ENCODE data around the gene ALG11.

The ALG11 gene, protein sequence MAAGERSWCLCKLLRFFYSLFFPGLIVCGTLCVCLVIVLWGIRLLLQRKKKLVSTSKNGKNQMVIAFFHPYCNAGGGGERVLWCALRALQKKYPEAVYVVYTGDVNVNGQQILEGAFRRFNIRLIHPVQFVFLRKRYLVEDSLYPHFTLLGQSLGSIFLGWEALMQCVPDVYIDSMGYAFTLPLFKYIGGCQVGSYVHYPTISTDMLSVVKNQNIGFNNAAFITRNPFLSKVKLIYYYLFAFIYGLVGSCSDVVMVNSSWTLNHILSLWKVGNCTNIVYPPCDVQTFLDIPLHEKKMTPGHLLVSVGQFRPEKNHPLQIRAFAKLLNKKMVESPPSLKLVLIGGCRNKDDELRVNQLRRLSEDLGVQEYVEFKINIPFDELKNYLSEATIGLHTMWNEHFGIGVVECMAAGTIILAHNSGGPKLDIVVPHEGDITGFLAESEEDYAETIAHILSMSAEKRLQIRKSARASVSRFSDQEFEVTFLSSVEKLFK

DNA sequence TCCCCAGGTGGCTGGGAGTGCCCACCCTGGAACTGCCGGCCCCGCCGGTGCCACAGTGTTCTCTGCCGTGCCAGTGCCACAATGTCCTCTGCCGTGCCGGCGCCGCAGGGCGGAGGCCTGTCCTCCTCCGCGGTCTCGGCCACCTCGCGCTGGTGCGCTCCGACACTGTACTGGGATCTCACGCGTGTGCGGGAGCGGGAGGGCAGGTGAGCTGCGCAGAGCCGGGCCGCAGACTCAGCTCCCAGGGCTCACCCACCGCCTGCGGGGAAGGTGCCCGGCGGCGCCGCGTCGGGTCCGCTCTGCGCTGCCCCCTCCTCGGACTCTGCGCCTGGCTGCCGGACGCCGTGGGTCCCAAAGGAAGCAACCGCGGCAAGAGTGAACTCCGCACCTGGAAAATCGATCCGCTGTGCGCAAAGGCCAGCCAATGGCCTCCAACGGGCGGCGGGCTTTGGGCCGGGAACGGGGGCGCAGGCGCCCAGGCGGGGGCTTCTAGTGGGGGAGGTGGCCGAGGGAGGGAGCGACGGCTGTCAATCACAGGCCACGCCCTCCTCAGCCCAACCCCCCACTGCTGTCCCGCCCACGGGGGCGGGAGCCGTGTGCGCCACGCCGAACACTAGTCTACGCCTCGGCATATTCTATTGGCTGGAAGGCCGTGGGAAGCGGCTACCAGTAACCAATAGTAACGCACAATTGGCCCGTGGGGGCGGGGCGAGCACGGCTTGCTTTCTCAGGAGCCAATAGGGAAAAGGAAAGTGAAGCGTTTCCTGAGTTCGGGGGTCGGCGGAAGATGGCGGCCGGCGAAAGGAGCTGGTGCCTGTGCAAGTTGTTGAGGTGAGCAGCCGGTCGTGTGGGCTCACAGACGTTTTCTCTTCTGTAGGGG is at the start of gene ALG11:
TSS of gene ALG11 (plus strand) at position 767 of the 880 bp plus-strand sequence. CDS start at position 788, 21 bp downstream.
- H3K27me3 ChIP-seq (ENCODE audit: insufficient read depth, insufficient read length): peaks cover 13% of the 10 kb centered on the region
- H3K4me1 ChIP-seq (ENCODE audit: insufficient read depth, insufficient read length): no peaks in the 10 kb centered on the region
- peak within 1 kb of the TSS; percentile 77 for H3K9ac ChIP-seq (ENCODE audit: insufficient read length, low read depth)
- TF ChIP-seq SUZ12 (IDR thresholded peaks at IDR 0.05; ENCODE audit: extremely low read depth, insufficient read depth, insufficient read length): no peak
- TF ChIP-seq YY1 (IDR thresholded peaks at IDR 0.05; ENCODE audit: insufficient read depth, insufficient read length): peak; percentile 47
- no peak for TF ChIP-seq ZNF274 (IDR thresholded peaks at IDR 0.05; ENCODE audit: low read depth, low read length)
- H3K4me3 ChIP-seq (ENCODE audit: insufficient read length, low read depth): peak within 1 kb of the TSS; percentile 64
- no peaks in the 10 kb centered on the region for H3K9me3 ChIP-seq (ENCODE audit: insufficient read depth, low read length)
- H3K36me3 ChIP-seq (ENCODE audit: insufficient read depth, insufficient read length, low read length): no peaks in the 10 kb centered on the region
- DNase-seq (ENCODE audit: low read depth, low spot score): peak; percentile 92

DNA sequence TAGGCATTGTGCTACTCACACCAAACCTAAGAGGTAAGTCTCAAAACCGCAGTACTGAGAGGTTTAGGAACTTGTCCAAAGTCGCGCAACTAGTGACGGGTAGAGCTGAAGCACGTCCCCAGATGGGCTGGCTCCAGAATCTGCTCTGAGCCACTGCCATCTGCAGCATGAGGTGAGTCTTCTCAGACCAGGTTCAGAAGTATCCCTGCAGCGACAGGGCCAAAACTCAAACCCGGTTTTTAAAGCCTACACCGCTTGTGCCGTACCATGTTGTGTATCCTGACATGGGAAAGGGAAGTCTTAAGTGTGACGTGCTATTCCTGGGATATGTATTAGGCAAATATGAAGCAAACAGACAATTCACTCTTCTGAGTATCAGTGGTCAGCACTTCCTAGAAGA is 46.0 kb upstream of the ALG11 start:
- H3K4me3 ChIP-seq (ENCODE audit: insufficient read length, low read depth): no peak overlapping the region
- TF ChIP-seq SUZ12 (IDR thresholded peaks at IDR 0.05; ENCODE audit: extremely low read depth, insufficient read depth, insufficient read length) (no peak), ZNF274 (IDR thresholded peaks at IDR 0.05; ENCODE audit: low read depth, low read length) (no peak), YY1 (IDR thresholded peaks at IDR 0.05; ENCODE audit: insufficient read depth, insufficient read length) (no peak)
- DNase-seq (ENCODE audit: low read depth, low spot score): no peak
- H3K27me3 ChIP-seq (ENCODE audit: insufficient read depth, insufficient read length): no peaks in the 10 kb centered on the region
- H3K9ac ChIP-seq (ENCODE audit: insufficient read length, low read depth): no peak overlapping the region
- no peaks in the 10 kb centered on the region for H3K9me3 ChIP-seq (ENCODE audit: insufficient read depth, low read length)
- no peaks in the 10 kb centered on the region for H3K4me1 ChIP-seq (ENCODE audit: insufficient read depth, insufficient read length)
- H3K36me3 ChIP-seq (ENCODE audit: insufficient read depth, insufficient read length, low read length): peaks cover 3% of the 10 kb centered on the region

DNA sequence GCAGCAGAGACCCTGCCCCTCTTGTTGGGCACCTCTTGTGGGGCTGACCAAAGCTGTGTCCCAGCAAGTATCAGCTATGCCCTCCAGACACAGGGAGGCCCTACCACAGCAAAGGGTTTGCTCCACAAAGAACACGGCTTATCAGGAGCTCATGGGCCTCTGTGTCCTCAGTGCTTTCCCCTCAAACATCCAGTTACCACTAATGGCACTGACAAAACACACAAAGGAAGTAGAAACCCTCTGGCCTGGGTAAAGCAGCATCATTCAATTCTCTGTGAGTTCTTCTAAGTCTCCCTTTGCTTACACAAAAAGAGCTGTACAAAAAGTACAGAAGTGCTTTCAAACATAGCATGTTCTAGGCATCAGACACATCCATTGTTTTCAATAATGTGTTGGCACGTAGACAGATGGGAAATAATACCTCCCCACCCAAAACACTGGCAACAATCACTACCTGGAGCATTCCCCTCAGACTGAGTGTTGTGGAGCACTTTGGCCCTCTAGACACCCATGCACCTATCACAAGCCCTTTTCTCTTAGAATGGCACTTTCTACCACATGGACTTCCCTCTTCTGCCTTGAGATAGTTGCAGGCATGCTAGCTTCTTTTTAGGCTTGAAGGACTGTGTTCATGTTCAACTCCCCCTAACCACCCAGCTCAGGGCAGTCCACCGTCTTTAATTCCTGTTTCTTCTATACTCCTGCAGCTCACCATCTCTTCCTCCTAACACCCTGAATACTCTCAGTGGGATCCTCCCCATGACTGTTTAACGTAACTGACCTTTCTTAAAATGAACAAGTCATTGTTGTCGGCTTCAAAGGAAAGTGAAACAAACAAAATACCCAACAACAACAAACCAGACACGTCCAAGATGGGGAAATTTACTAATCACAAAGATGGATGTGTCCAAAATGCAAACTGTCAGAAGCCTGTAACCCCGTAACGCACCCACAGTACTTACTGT is 44.4 kb upstream of the ALG11 start:
- Histone ChIP-seq H3K4me3 (ENCODE audit: insufficient read length, low read depth) (no peak overlapping the region), H3K4me1 (ENCODE audit: insufficient read depth, insufficient read length) (no peaks in the 10 kb centered on the region), H3K9ac (ENCODE audit: insufficient read length, low read depth) (no peak overlapping the region), H3K27me3 (ENCODE audit: insufficient read depth, insufficient read length) (no peaks in the 10 kb centered on the region), H3K36me3 (ENCODE audit: insufficient read depth, insufficient read length, low read length) (peaks cover 3% of the 10 kb centered on the region), H3K9me3 (ENCODE audit: insufficient read depth, low read length) (no peaks in the 10 kb centered on the region)
- DNase-seq (ENCODE audit: low read depth, low spot score): no peak
- TF ChIP-seq SUZ12 (IDR thresholded peaks at IDR 0.05; ENCODE audit: extremely low read depth, insufficient read depth, insufficient read length): no peak
- TF ChIP-seq YY1 (IDR thresholded peaks at IDR 0.05; ENCODE audit: insufficient read depth, insufficient read length): no peak
- no peak for TF ChIP-seq ZNF274 (IDR thresholded peaks at IDR 0.05; ENCODE audit: low read depth, low read length)

DNA sequence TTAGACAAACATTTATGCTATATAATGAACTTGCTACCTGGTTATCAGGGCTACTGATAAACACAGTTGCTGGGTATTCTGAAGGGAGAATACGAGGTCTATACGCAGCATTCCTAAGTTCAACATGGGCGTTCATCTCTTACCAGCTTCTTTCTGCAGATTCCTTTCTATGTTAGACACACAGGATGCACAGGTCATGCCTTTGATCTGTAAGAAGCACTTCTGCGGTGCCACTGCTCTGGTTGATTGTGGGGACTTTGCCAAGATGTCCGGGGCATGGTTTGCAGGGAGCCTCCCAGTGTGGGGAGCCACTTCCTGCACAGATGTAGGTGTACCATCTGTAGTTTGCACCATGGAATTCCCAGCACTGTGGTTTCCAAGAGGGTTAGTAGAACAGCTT is 41.8 kb upstream of the ALG11 start:
- no peaks in the 10 kb centered on the region for H3K4me1 ChIP-seq (ENCODE audit: insufficient read depth, insufficient read length)
- no peak overlapping the region for H3K9ac ChIP-seq (ENCODE audit: insufficient read length, low read depth)
- H3K36me3 ChIP-seq (ENCODE audit: insufficient read depth, insufficient read length, low read length): peaks cover 3% of the 10 kb centered on the region
- H3K27me3 ChIP-seq (ENCODE audit: insufficient read depth, insufficient read length): no peaks in the 10 kb centered on the region
- H3K9me3 ChIP-seq (ENCODE audit: insufficient read depth, low read length): no peaks in the 10 kb centered on the region
- no peak overlapping the region for H3K4me3 ChIP-seq (ENCODE audit: insufficient read length, low read depth)
- no peak for DNase-seq (ENCODE audit: low read depth, low spot score)
- no peak for TF ChIP-seq ZNF274 (IDR thresholded peaks at IDR 0.05; ENCODE audit: low read depth, low read length)
- no peak for TF ChIP-seq YY1 (IDR thresholded peaks at IDR 0.05; ENCODE audit: insufficient read depth, insufficient read length)

DNA sequence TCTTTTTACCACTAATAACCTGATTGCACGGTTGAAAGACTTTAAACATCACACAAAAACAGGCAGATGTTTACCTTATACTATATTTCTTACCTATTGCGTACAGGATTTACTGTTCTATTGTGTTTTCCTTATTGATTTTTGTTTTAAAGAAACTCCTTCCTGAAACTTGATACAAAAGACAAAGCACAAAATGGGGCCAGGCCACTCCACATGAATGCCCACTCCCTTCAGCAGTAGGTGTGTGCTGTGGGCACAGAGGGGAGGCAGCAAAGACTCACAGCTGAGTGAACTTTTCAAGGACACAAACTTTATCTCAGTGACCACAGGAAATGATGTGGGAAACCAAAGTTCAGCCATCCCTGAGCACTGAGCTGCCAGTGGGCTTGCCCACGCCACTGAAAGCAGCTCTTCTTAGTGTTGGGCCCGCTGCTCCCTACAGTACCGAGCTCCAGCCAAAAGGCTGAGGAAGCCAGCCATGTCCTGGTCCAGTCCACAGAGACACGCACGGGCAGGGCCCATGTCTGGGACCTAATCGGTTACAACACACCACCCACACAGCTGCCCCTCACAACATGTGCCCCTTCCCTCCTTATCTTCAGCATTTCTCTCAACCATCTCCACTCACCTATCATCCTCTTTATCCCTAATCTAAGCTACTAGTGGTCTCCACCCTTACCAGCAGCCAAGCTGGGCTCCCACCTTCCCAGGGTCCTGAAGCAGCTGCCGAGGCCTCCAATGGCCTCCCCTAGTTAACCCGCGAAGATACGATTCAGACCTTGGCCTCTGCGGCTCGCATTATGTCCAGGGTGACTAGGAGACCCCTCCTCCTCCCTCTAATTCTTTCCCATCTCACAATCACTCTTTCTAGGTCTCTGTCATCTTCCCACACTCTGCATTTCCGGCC is 40.4 kb upstream of the ALG11 start:
- Histone ChIP-seq H3K4me3 (ENCODE audit: insufficient read length, low read depth) (no peak overlapping the region), H3K9ac (ENCODE audit: insufficient read length, low read depth) (no peak overlapping the region), H3K9me3 (ENCODE audit: insufficient read depth, low read length) (no peaks in the 10 kb centered on the region), H3K4me1 (ENCODE audit: insufficient read depth, insufficient read length) (no peaks in the 10 kb centered on the region), H3K36me3 (ENCODE audit: insufficient read depth, insufficient read length, low read length) (peaks cover 3% of the 10 kb centered on the region), H3K27me3 (ENCODE audit: insufficient read depth, insufficient read length) (no peaks in the 10 kb centered on the region)
- TF ChIP-seq ZNF274 (IDR thresholded peaks at IDR 0.05; ENCODE audit: low read depth, low read length) (no peak), SUZ12 (IDR thresholded peaks at IDR 0.05; ENCODE audit: extremely low read depth, insufficient read depth, insufficient read length) (no peak), YY1 (IDR thresholded peaks at IDR 0.05; ENCODE audit: insufficient read depth, insufficient read length) (no peak)
- DNase-seq (ENCODE audit: low read depth, low spot score): no peak

DNA sequence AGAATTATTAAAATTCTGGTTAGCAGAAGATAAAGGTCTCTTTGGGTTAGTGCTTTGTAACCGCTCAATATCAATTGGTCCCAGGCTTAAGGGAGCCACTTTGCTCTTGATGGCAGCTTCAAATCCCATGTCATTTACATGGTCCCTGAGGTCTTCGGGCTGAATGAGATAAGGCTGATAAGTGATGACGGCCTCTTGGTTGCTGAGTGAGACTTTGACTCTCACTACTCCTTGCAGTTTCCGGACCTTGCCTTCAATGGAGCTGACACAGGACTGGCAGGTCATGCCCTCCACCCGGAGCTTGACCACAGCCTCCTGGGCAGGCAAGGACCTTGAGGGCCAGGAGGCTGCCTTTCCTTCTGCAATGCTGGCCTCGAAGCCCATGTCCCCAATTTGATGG is 37.7 kb upstream of the ALG11 start:
- H3K36me3 ChIP-seq (ENCODE audit: insufficient read depth, insufficient read length, low read length): no peaks in the 10 kb centered on the region
- H3K27me3 ChIP-seq (ENCODE audit: insufficient read depth, insufficient read length): no peaks in the 10 kb centered on the region
- H3K9me3 ChIP-seq (ENCODE audit: insufficient read depth, low read length): no peaks in the 10 kb centered on the region
- H3K4me1 ChIP-seq (ENCODE audit: insufficient read depth, insufficient read length): no peaks in the 10 kb centered on the region
- H3K4me3 ChIP-seq (ENCODE audit: insufficient read length, low read depth): no peak overlapping the region
- DNase-seq (ENCODE audit: low read depth, low spot score): no peak
- TF ChIP-seq SUZ12 (IDR thresholded peaks at IDR 0.05; ENCODE audit: extremely low read depth, insufficient read depth, insufficient read length): no peak
- TF ChIP-seq ZNF274 (IDR thresholded peaks at IDR 0.05; ENCODE audit: low read depth, low read length): no peak
- no peak for TF ChIP-seq YY1 (IDR thresholded peaks at IDR 0.05; ENCODE audit: insufficient read depth, insufficient read length)
- no peak overlapping the region for H3K9ac ChIP-seq (ENCODE audit: insufficient read length, low read depth)

Data from NT2/D1 (cell line).